IMR-90 (cell line): Measurements from ENCODE around the gene CCNE1. TPM values are rescaled to one million over a fixed set of nuclear protein-coding genes. Genes with fewer than 3 reads are reported as not detected.

Experiments
- ATAC-seq: fragments of 200-7000 bp; cut with Tn5 transposase; 2 replicates; pipeline ENCODE4 v1.9.1; 2020; ENCODE audit warnings: low read depth, mild to moderate bottlenecking, moderate library complexity
- BruUV-seq: library from RNA; stranded (reverse); fragments of 400-500 nt; replicated peaks from 2 replicates; lab custom pipeline; 2021; lab: Mats Ljungman, UMichigan
- CTCF ChIA-PET: fragments of 300-600 bp; formaldehyde crosslinking; extraction: SDS; loops from one replicate; lab custom pipeline; 2021; ENCODE audit warnings: antibody characterized with exemption; lab: Yijun Ruan, JAX
- POLR2A ChIA-PET: fragments of 300-600 bp; sonication (Branson Sonifier 250); formaldehyde crosslinking; loops from one replicate; lab custom pipeline; 2022; ENCODE audit warnings: antibody characterized with exemption; ENCODE audit not compliant: unreplicated experiment; lab: Charles Lee
- DNase-seq: peaks from one replicate; pipeline ENCODE4 v3.0.0; 2013
- H2AFZ ChIP-seq: replicated peaks from 2 replicates; pipeline ENCODE3; 2013; ENCODE audit warnings: low read length, mild to moderate bottlenecking; ENCODE audit not compliant: poor library complexity
- H2AK5ac ChIP-seq: 2 replicates; pipeline ENCODE4 v1.6.1; 2013; ENCODE audit warnings: low read depth, low read length, inconsistent platforms
- H2AK9ac ChIP-seq: replicated peaks from 2 replicates; pipeline ENCODE3; 2013; ENCODE audit warnings: mild to moderate bottlenecking, low read depth, low read length, moderate library complexity; ENCODE audit not compliant: poor library complexity
- H2BK120ac ChIP-seq: 2 replicates; pipeline ENCODE4 v1.6.1; 2013; ENCODE audit warnings: low read depth, low read length, inconsistent platforms
- H2BK15ac ChIP-seq: 3 replicates; pipeline ENCODE4 v1.6.1; 2013; ENCODE audit warnings: low read depth, low read length, inconsistent platforms
- H2BK20ac ChIP-seq: 2 replicates; pipeline ENCODE4 v1.6.1; 2013; ENCODE audit warnings: low read depth, mild to moderate bottlenecking, inconsistent platforms, low read length, moderate library complexity
- H2BK5ac ChIP-seq: 2 replicates; pipeline ENCODE4 v1.6.1; 2013; ENCODE audit warnings: mild to moderate bottlenecking, low read depth, low read length, inconsistent platforms; ENCODE audit not compliant: poor library complexity, severe bottlenecking
- H3K14ac ChIP-seq: replicated peaks from 2 replicates; pipeline ENCODE4 v1.6.1; 2013; ENCODE audit warnings: low read depth, low read length, inconsistent platforms
- H3K18ac ChIP-seq: 2 replicates; pipeline ENCODE4 v1.6.1; 2013; ENCODE audit warnings: low read depth, low read length, control low read depth
- H3K23ac ChIP-seq: 2 replicates; pipeline ENCODE4 v1.6.1; 2013; ENCODE audit warnings: low read depth, low read length, inconsistent platforms
- H3K27ac ChIP-seq: 2 replicates; pipeline ENCODE4 v1.5.1; 2013; ENCODE audit warnings: mild to moderate bottlenecking, control low read depth, low read length; ENCODE audit not compliant: insufficient read depth
- H3K27me3 ChIP-seq: 2 replicates; pipeline ENCODE4 v1.6.1; 2013; ENCODE audit warnings: low read length; ENCODE audit not compliant: control insufficient read depth, insufficient read depth
- H3K36me3 ChIP-seq: 2 replicates; pipeline ENCODE4 v1.6.1; 2013; ENCODE audit warnings: low read length, mixed read lengths; ENCODE audit not compliant: control insufficient read depth, insufficient read depth
- H3K4ac ChIP-seq: 2 replicates; pipeline ENCODE4 v1.6.1; 2013; ENCODE audit warnings: low read depth, low read length, inconsistent platforms
- H3K4me1 ChIP-seq: 2 replicates; pipeline ENCODE4 v1.6.1; 2013; ENCODE audit warnings: low read length, mixed read lengths; ENCODE audit not compliant: control insufficient read depth, insufficient read depth
- H3K4me2 ChIP-seq: 2 replicates; pipeline ENCODE4 v1.6.1; 2013; ENCODE audit warnings: low read depth, mild to moderate bottlenecking, control low read depth, low read length, moderate library complexity
- H3K4me3 ChIP-seq: 2 replicates; pipeline ENCODE4 v1.5.1; 2013; ENCODE audit warnings: low read depth, mild to moderate bottlenecking, control low read depth, low read length, moderate library complexity; ENCODE audit not compliant: insufficient read depth
- H3K56ac ChIP-seq: 2 replicates; pipeline ENCODE4 v1.6.1; 2013; ENCODE audit warnings: low read length, inconsistent platforms; ENCODE audit not compliant: insufficient read depth; ENCODE audit errors: extremely low read depth
- H3K79me1 ChIP-seq, 2 experiments: 2 replicates each; pipeline ENCODE4 v1.6.1; 2013; ENCODE audit warnings: low read length in 2 of 2, inconsistent platforms in 1 of 2, low read depth in 1 of 2
- H3K9ac ChIP-seq: 2 replicates; pipeline ENCODE4 v1.6.1; 2013; ENCODE audit warnings: low read depth, low read length, control low read depth
- H3K9me1 ChIP-seq: 2 replicates; pipeline ENCODE4 v1.6.1; 2013; ENCODE audit warnings: low read length, inconsistent platforms; ENCODE audit not compliant: insufficient read depth
- H3K9me3 ChIP-seq: 2 replicates; pipeline ENCODE4 v1.6.1; 2013; ENCODE audit warnings: low read length; ENCODE audit not compliant: control insufficient read depth, insufficient read depth
- H4K20me1 ChIP-seq: 2 replicates; pipeline ENCODE4 v1.6.1; 2013; ENCODE audit warnings: low read length, inconsistent platforms; ENCODE audit not compliant: insufficient read depth
- H4K5ac ChIP-seq: 2 replicates; pipeline ENCODE4 v1.6.1; 2013; ENCODE audit warnings: mild to moderate bottlenecking, low read depth, low read length, control low read depth
- H4K8ac ChIP-seq, 2 experiments: 2 replicates each; pipeline ENCODE4 v1.6.1; 2013; ENCODE audit warnings: low read depth in 2 of 2, low read length in 2 of 2, control low read depth in 1 of 2, inconsistent platforms in 1 of 2
- H4K91ac ChIP-seq: 2 replicates; pipeline ENCODE4 v1.6.1; 2013; ENCODE audit warnings: low read depth, low read length, inconsistent platforms; ENCODE audit not compliant: insufficient read depth
- BHLHE40 ChIP-seq: fragments of 150-350 bp; IDR thresholded peaks from 2 replicates; pipeline ENCODE4 v1.6.1; 2016; ENCODE audit warnings: mild to moderate bottlenecking, low read depth, low read length
- CEBPB ChIP-seq: IDR thresholded peaks from 2 replicates; pipeline ENCODE4 v1.6.1; 2012; ENCODE audit warnings: low read depth, low read length, improper control_type of control experiment
- CHD1 ChIP-seq: IDR thresholded peaks from 2 replicates; pipeline ENCODE4 v1.6.1; 2012; ENCODE audit warnings: low read depth, low read length, improper control_type of control experiment
- FOS ChIP-seq: fragments of 150-350 bp; IDR thresholded peaks from 2 replicates; pipeline ENCODE4 v1.6.1; 2016; ENCODE audit warnings: low read depth, low read length
- MAFK ChIP-seq: IDR thresholded peaks from 2 replicates; pipeline ENCODE4 v1.6.1; 2012; ENCODE audit warnings: low read depth, low read length, improper control_type of control experiment
- MAZ ChIP-seq: IDR thresholded peaks from 2 replicates; pipeline ENCODE4 v1.6.1; 2012; ENCODE audit warnings: low read depth, mild to moderate bottlenecking, low read length, improper control_type of control experiment, moderate library complexity, borderline replicate concordance
- MXI1 ChIP-seq: IDR thresholded peaks from 2 replicates; pipeline ENCODE4 v1.6.1; 2012; ENCODE audit warnings: low read depth, mild to moderate bottlenecking, low read length, moderate library complexity, borderline replicate concordance
- NFE2L2 ChIP-seq: fragments of 150-350 bp; IDR thresholded peaks from 2 replicates; pipeline ENCODE4 v1.6.1; 2016; ENCODE audit warnings: low read depth, mild to moderate bottlenecking, low read length
- POLR2A ChIP-seq: IDR thresholded peaks from 2 replicates; pipeline ENCODE4 v1.6.1; 2012; ENCODE audit warnings: mild to moderate bottlenecking, low read depth, low read length
- RAD21 ChIP-seq: IDR thresholded peaks from 2 replicates; pipeline ENCODE4 v1.6.1; 2012; ENCODE audit warnings: low read length, improper control_type of control experiment
- RFX5 ChIP-seq: IDR thresholded peaks from 2 replicates; pipeline ENCODE4 v1.8.0; 2012; ENCODE audit warnings: low read depth, mild to moderate bottlenecking, low read length, moderate library complexity
- SMC3 ChIP-seq: fragments of 150-350 bp; IDR thresholded peaks from 2 replicates; pipeline ENCODE4 v1.6.1; 2016; ENCODE audit warnings: low read depth, mild to moderate bottlenecking, antibody characterized with exemption, low read length, moderate library complexity
- WGBS, 2 experiments: methylation state at CpG; one replicate each; pipeline versions ENCODE4 v1.1.5 to v1.1.7; 2013; ENCODE audit warnings: missing lambda C conversion rate in 2 of 2; ENCODE audit not compliant: insufficient read length in 1 of 2; ENCODE audit errors: extremely low coverage in 2 of 2; 5-methylcytosine and 5-hydroxymethylcytosine counted together
- dilution Hi-C: fragments of 300-500 bp; cut with HindIII; formaldehyde crosslinking; loops from one replicate; pipeline ENCODE4 v1.14.3; 2018; ENCODE audit warnings: low sequenced_read_pairs; ENCODE audit not compliant: unreplicated experiment
- in situ Hi-C: fragments of 300-500 bp; cut with MboI; formaldehyde crosslinking; loops from 3 replicates; pipeline ENCODE4 v1.14.3; 2019; ENCODE audit warnings: low sequenced_read_pairs, inconsistent platforms, mixed read lengths
- intact Hi-C: fragments of 100-400 bp; cut with micrococcal nuclease; formaldehyde crosslinking; loops from 2 replicates; pipeline ENCODE4 v1.10.0; 2022
- polyA plus RNA-seq, 3 experiments: library from polyadenylated mRNA; depleted of rRNA; stranded (reverse); fragments of >200 nt; gene quantifications; 2 replicates each; pipeline ENCODE4 v1.2.3, GENCODE V29; 2012; ENCODE audit warnings: low replicate concordance in 1 of 3
- total RNA-seq: library from RNA; depleted of rRNA; stranded (reverse); fragments of >200 nt; gene quantifications from 2 replicates; pipeline ENCODE4 v1.2.3, GENCODE V29; 2012
- TF ChIP-seq, protein P1 (sequence below): fragments of 150-350 bp; IDR thresholded peaks from 2 replicates; pipeline ENCODE4 v1.6.1; 2017; ENCODE audit warnings: mild to moderate bottlenecking, antibody characterized with exemption, low read length, low read depth
- TF ChIP-seq, protein P2 (sequence below): fragments of 150-350 bp; IDR thresholded peaks from 2 replicates; pipeline ENCODE4 v1.6.1; 2016; ENCODE audit warnings: low read depth, mild to moderate bottlenecking, low read length, moderate library complexity, borderline replicate concordance
- TF ChIP-seq, protein P3 (sequence below): conservative IDR thresholded peaks from 2 replicates; pipeline ENCODE4 v1.5.1; 2012; ENCODE audit warnings: mild to moderate bottlenecking, low read depth, low read length, improper control_type of control experiment

The CCNE1 gene
- total and polyA plus RNA-seq, 2 of the 4 experiments (the other 2 are of a cell fraction), result 6.8 to 7.0 TPM

DNA sequence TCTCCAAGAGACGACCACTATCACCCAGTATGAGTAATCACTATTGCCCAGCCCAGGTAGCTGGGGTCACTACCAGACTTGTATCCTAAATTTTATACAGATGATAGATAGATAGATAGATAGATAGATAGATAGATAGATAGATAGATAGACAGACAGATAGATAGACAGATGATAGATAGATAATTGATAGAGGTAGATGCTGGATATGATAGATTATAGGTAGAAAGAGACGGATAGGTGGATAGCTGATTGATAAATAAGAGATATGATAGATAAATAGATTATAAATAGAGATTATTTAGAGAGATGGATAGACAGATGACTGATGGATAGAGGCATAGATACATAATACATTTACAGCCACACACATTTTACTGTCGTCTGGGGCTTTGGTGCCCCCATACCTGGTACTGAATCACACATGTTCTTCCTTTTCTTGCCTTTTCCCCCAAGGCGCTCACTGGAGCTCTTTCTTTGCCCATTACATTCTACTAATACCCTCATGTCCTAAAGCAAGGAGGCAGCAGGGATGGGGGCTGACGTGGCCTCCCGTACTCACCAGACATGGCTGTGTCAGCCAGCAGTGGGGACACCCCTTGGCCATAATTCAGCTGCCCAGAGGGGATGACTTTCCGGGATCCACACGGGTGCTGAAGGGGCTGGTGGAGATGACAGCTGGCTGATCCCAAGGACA is 44.6 kb upstream of the CCNE1 start:
- BruUV-seq, result no TSS peak
- Histone ChIP-seq H2BK20ac (no peak overlapping the region), H3K9me3 (no peaks in the 10 kb centered on the region), H3K4me2 (no peak overlapping the region), H3K18ac (no peak overlapping the region), H3K23ac (no peak overlapping the region), H3K14ac (no peak overlapping the region), H2AFZ (no peak overlapping the region), H2AK5ac (no peak overlapping the region), H2BK5ac (no peak overlapping the region), H3K4ac (no peak overlapping the region), H3K4me3 (no peak overlapping the region), H3K56ac (no peak overlapping the region), H3K27ac (no peak overlapping the region), H4K5ac (no peak overlapping the region), H3K4me1 (no peaks in the 10 kb centered on the region), H2AK9ac (no peak overlapping the region), H4K8ac (no peak overlapping the region), H2BK15ac (no peak overlapping the region), H4K20me1 (no peaks in the 10 kb centered on the region), H3K9ac (no peak overlapping the region), H3K9me1 (no peaks in the 10 kb centered on the region), H4K91ac (no peak overlapping the region), H3K36me3 (no peaks in the 10 kb centered on the region), H2BK120ac (no peak overlapping the region), H3K27me3 (peaks cover 7% of the 10 kb centered on the region), H3K79me1 (no peaks in the 10 kb centered on the region)
- in situ Hi-C loops (no loop called here), dilution Hi-C loops (no loop called here), intact Hi-C loops (no loop called here)
- POLR2A ChIA-PET, result no interaction called here
- DNase-seq, result no peak
- TF ChIP-seq, protein P1, sequence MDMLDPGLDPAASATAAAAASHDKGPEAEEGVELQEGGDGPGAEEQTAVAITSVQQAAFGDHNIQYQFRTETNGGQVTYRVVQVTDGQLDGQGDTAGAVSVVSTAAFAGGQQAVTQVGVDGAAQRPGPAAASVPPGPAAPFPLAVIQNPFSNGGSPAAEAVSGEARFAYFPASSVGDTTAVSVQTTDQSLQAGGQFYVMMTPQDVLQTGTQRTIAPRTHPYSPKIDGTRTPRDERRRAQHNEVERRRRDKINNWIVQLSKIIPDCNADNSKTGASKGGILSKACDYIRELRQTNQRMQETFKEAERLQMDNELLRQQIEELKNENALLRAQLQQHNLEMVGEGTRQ, result no peak
- TF ChIP-seq, protein P2, sequence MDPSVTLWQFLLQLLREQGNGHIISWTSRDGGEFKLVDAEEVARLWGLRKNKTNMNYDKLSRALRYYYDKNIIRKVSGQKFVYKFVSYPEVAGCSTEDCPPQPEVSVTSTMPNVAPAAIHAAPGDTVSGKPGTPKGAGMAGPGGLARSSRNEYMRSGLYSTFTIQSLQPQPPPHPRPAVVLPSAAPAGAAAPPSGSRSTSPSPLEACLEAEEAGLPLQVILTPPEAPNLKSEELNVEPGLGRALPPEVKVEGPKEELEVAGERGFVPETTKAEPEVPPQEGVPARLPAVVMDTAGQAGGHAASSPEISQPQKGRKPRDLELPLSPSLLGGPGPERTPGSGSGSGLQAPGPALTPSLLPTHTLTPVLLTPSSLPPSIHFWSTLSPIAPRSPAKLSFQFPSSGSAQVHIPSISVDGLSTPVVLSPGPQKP, result no peak
- no peak for TF ChIP-seq MAZ
- no peak for TF ChIP-seq SMC3
- TF ChIP-seq POLR2A, result no peak
- TF ChIP-seq CEBPB, result no peak
- TF ChIP-seq MAFK, result no peak
- TF ChIP-seq RFX5, result no peak
- no peak for TF ChIP-seq FOS
- no peak for TF ChIP-seq MXI1
- TF ChIP-seq, protein P3, sequence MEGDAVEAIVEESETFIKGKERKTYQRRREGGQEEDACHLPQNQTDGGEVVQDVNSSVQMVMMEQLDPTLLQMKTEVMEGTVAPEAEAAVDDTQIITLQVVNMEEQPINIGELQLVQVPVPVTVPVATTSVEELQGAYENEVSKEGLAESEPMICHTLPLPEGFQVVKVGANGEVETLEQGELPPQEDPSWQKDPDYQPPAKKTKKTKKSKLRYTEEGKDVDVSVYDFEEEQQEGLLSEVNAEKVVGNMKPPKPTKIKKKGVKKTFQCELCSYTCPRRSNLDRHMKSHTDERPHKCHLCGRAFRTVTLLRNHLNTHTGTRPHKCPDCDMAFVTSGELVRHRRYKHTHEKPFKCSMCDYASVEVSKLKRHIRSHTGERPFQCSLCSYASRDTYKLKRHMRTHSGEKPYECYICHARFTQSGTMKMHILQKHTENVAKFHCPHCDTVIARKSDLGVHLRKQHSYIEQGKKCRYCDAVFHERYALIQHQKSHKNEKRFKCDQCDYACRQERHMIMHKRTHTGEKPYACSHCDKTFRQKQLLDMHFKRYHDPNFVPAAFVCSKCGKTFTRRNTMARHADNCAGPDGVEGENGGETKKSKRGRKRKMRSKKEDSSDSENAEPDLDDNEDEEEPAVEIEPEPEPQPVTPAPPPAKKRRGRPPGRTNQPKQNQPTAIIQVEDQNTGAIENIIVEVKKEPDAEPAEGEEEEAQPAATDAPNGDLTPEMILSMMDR, result no peak
- no peak for TF ChIP-seq RAD21
- no peak for TF ChIP-seq NFE2L2
- no peak for TF ChIP-seq BHLHE40
- TF ChIP-seq CHD1, result no peak
- CTCF ChIA-PET, result no interaction called here
- 100% methylated on average over 1 of the region's 8 CpGs; no CpG with 5 or more reads in 1 of the 2 experiments for WGBS, 2 experiments
- ATAC-seq, result no peak
